ENCODE results near the gene LIPM. TPM values are rescaled to one million over a fixed set of nuclear protein-coding genes. Genes with fewer than 3 reads are reported as not detected.

The LIPM gene
- total RNA-seq, 1 donor from 2014 or later, result not detected

GRCh38 chr10:88865281-88865876 lies 62.8 kb downstream of the LIPM start:
- Histone ChIP-seq H3K4me3 (ENCODE audit: low read depth, low read length) (no peak overlapping the region), H3K36me3 (ENCODE audit: control insufficient read depth, insufficient read depth, low read length) (no peaks in the 10 kb centered on the region), H3K27me3 (ENCODE audit: control insufficient read depth, insufficient read depth, low read length) (no peaks in the 10 kb centered on the region)
- no peak for FAIRE-seq
- TF ChIP-seq CTCF (IDR thresholded peaks at IDR 0.05; ENCODE audit: insufficient read depth, low read length, severe bottlenecking), result peak; percentile 39
- peak; percentile 64 for DNase-seq (ENCODE audit: low read depth)

- no peaks in the 10 kb centered on the region for H3K27me3 ChIP-seq (ENCODE audit: control insufficient read depth, insufficient read depth, low read length)
- no peaks in the 10 kb centered on the region for H3K36me3 ChIP-seq (ENCODE audit: control insufficient read depth, insufficient read depth, low read length)
- DNase-seq (ENCODE audit: low read depth) (peak; percentile 58), FAIRE-seq (peak; percentile 97)
- TF ChIP-seq CTCF (IDR thresholded peaks at IDR 0.05; ENCODE audit: insufficient read depth, low read length, severe bottlenecking), result no peak
- no peak overlapping the region for H3K4me3 ChIP-seq (ENCODE audit: low read depth, low read length)
Measured at GRCh38 chr10:88866454-88866853, 63.9 kb downstream of the LIPM start.

GRCh38 chr10:88870089-88870488 lies 67.6 kb downstream of the LIPM start:
- DNase-seq (ENCODE audit: low read depth) (no peak), FAIRE-seq (no peak)
- TF ChIP-seq CTCF (IDR thresholded peaks at IDR 0.05; ENCODE audit: insufficient read depth, low read length, severe bottlenecking), result no peak
- Histone ChIP-seq H3K27me3 (ENCODE audit: control insufficient read depth, insufficient read depth, low read length) (no peaks in the 10 kb centered on the region), H3K36me3 (ENCODE audit: control insufficient read depth, insufficient read depth, low read length) (no peaks in the 10 kb centered on the region), H3K4me3 (ENCODE audit: low read depth, low read length) (no peak overlapping the region)

Other genes with a start within 250 kb of the LIPM start
- 6.7 and 8.7 TPM in 2 replicates for gene RNLS, start 219.4 kb upstream of the LIPM start, total RNA-seq
- gene LIPJ, start 216.0 kb upstream of the LIPM start, total RNA-seq, result not detected in 2 replicates
- gene LIPF, start 138.3 kb upstream of the LIPM start, total RNA-seq, result not detected in 2 replicates
- gene LIPK, start 96.5 kb upstream of the LIPM start, total RNA-seq, result 0.13 TPM in 1 of 2 replicates, not detected in the other
- gene LIPN, start 42.7 kb upstream of the LIPM start, total RNA-seq, result 1.3 TPM in 1 of 2 replicates, not detected in the other
- gene ANKRD22, start 49.1 kb downstream of the LIPM start, total RNA-seq, result 5.3 and 17.7 TPM in 2 replicates
- 1.7 and 2.6 TPM in 2 replicates for gene STAMBPL1, start 77.5 kb downstream of the LIPM start, total RNA-seq
- gene ACTA2, start 150.0 kb downstream of the LIPM start, total RNA-seq, result 2.2 and 9.0 TPM in 2 replicates
- 19.6 and 36.1 TPM in 2 replicates for gene FAS, start 188.1 kb downstream of the LIPM start, total RNA-seq

Data from bronchial epithelial cell (primary cell).